NCI-H69 (cell line): ENCODE results near the gene EVX1.
A peak's percentile ranks its signal among the peaks of the same experiment; 100 is the strongest.

Source experiments
- DNase-seq: peaks from one replicate; lab custom pipeline; 2025; lab: John Stamatoyannopoulos, UW

The EVX1 gene

GRCh38 chr7:27235387-27236311, 7.0 kb upstream of the EVX1 start:
- DNase-seq, result peak; percentile 84

GRCh38 chr7:27237735-27238334, 4.8 kb upstream of the EVX1 start:
- DNase-seq, result no peak

GRCh38 chr7:27238979-27239386, 3.6 kb upstream of the EVX1 start:
- DNase-seq, result no peak

- peak; percentile 17 for DNase-seq
These were observed 3.1 kb upstream of the EVX1 start for GRCh38 chr7:27239387-27240014.

GRCh38 chr7:27240015-27240731, 2.4 kb upstream of the EVX1 start:
- DNase-seq, result peak; percentile 39

GRCh38 chr7:27241189-27242056, 1.2 kb upstream of the EVX1 start:
- DNase-seq, result no peak

- no peak for DNase-seq
These were observed 448 bp upstream of the EVX1 start for GRCh38 chr7:27242154-27242553.

GRCh38 chr7:27243340-27244163, 950 bp downstream of the EVX1 start:
- no peak for DNase-seq

GRCh38 chr7:27244488-27245123, 2.0 kb downstream of the EVX1 start:
- DNase-seq, result no peak

GRCh38 chr7:27245124-27245797, 2.7 kb downstream of the EVX1 start:
- DNase-seq, result no peak

GRCh38 chr7:27245798-27246691, 3.4 kb downstream of the EVX1 start:
- DNase-seq, result peak; percentile 76

- DNase-seq, result no peak
These were observed 4.4 kb downstream of the EVX1 start for GRCh38 chr7:27247000-27247399.

GRCh38 chr7:27247452-27248426, 5.1 kb downstream of the EVX1 start:
- no peak for DNase-seq

- no peak for DNase-seq
These were observed 5.8 kb downstream of the EVX1 start for GRCh38 chr7:27248427-27248806.

GRCh38 chr7:27248911-27249723, 6.5 kb downstream of the EVX1 start:
- no peak for DNase-seq
